Endothelial cell of umbilical vein (primary cell): ENCODE data around the gene ENDOD1. TPM values are rescaled to one million over a fixed set of nuclear protein-coding genes. Genes with fewer than 3 reads are reported as not detected.

Source experiments
- BruUV-seq: library from RNA; stranded (reverse); fragments of 400-500 nt; replicated peaks from 2 replicates; lab custom pipeline; 2021; lab: Mats Ljungman, UMichigan
- CTCF ChIA-PET: fragments of 300-600, 350-600 bp; sonication (Branson Sonifier 250); formaldehyde crosslinking; loops from one replicate; lab custom pipeline; 2021; ENCODE audit warnings: antibody characterized with exemption, inconsistent platforms; lab: Charles Lee
- POLR2A ChIA-PET: fragments of 300-600, 350-600 bp; sonication (Branson Sonifier 250); formaldehyde crosslinking; loops from one replicate; lab custom pipeline; 2021; ENCODE audit warnings: antibody characterized with exemption, inconsistent platforms; lab: Charles Lee
- DNase-seq: peaks from one replicate; pipeline ENCODE4 v3.0.0-alpha.2; 2011; ENCODE audit warnings: low read depth, low spot score
- FAIRE-seq: peaks from 2 replicates; lab custom pipeline; 2011; peaks lifted over from hg19 to GRCh38; lab: Jason Lieb, UNC
- H2AFZ ChIP-seq: 2 replicates; pipeline ENCODE4 v1.6.0; 2012; ENCODE audit warnings: low read depth, low read length, control low read depth, inconsistent platforms
- H3K27ac ChIP-seq: 2 replicates; pipeline ENCODE4 v1.5.1; 2011; ENCODE audit warnings: low read depth, mild to moderate bottlenecking, control low read depth, low read length, moderate library complexity; ENCODE audit not compliant: insufficient read depth
- H3K27me3 ChIP-seq, 2 experiments: 2 replicates each; pipeline versions ENCODE4 v1.6.0 to v1.6.1; 2011; ENCODE audit warnings: low read length in 2 of 2, mixed read lengths in 1 of 2; ENCODE audit not compliant: control insufficient read depth in 2 of 2, insufficient read depth in 2 of 2
- H3K36me3 ChIP-seq, 2 experiments: 2 replicates in 1 of 2; 3 replicates in 1 of 2; pipeline ENCODE4 v1.5.1; 2011; ENCODE audit warnings: low read length in 2 of 2, mild to moderate bottlenecking in 1 of 2, moderate library complexity in 1 of 2; ENCODE audit not compliant: control insufficient read depth in 2 of 2, insufficient read depth in 2 of 2; ENCODE audit errors: extremely low read depth in 1 of 2
- H3K4me1 ChIP-seq: 3 replicates; pipeline ENCODE4 v1.5.1; 2011; ENCODE audit warnings: mild to moderate bottlenecking, low read length; ENCODE audit not compliant: control insufficient read depth, insufficient read depth; ENCODE audit errors: extremely low read depth
- H3K4me2 ChIP-seq: 2 replicates; pipeline ENCODE4 v1.6.1; 2011; ENCODE audit warnings: low read length, control low read depth, mixed read lengths; ENCODE audit not compliant: insufficient read depth
- H3K4me3 ChIP-seq, 3 experiments: fragments of 200-600 bp in 1 of 3; sonication (generic), shearing (Covaris generic) in 1 of 3; replicated peaks in 1 of 3; 2 replicates each; pipeline ENCODE4 v1.5.1; 2011 to 2016; ENCODE audit warnings: control low read depth in 3 of 3, low read length in 3 of 3, mild to moderate bottlenecking in 2 of 3, inconsistent platforms in 1 of 3, low read depth in 1 of 3, moderate library complexity in 1 of 3; ENCODE audit not compliant: insufficient read depth in 1 of 3
- H3K79me2 ChIP-seq: 2 replicates; pipeline ENCODE4 v1.6.0; 2012; ENCODE audit warnings: low read length, inconsistent platforms; ENCODE audit not compliant: control insufficient read depth, insufficient read depth
- H3K9ac ChIP-seq: replicated peaks from 2 replicates; pipeline ENCODE3; 2011; ENCODE audit warnings: low read length, control low read depth; ENCODE audit not compliant: insufficient read depth; ENCODE audit errors: extremely low read depth
- H3K9me1 ChIP-seq: replicated peaks from 3 replicates; pipeline ENCODE4 v1.6.0; 2011; ENCODE audit warnings: mild to moderate bottlenecking, low read length; ENCODE audit not compliant: control insufficient read depth, insufficient read depth; ENCODE audit errors: extremely low read depth
- H3K9me3 ChIP-seq: replicated peaks from 2 replicates; pipeline ENCODE4 v1.5.1; 2012; ENCODE audit warnings: low read length, inconsistent platforms; ENCODE audit not compliant: control insufficient read depth, insufficient read depth
- H4K20me1 ChIP-seq: replicated peaks from 2 replicates; pipeline ENCODE3; 2011; ENCODE audit warnings: mild to moderate bottlenecking, low read length; ENCODE audit not compliant: control insufficient read depth, insufficient read depth; ENCODE audit errors: extremely low read depth
- CTCF ChIP-seq, 2 donors: IDR thresholded peaks; 1 replicate in 1 of 2; 2 replicates in 1 of 2; pipeline ENCODE4 v1.5.1; 2011; ENCODE audit warnings: low read length in 2 of 2, mild to moderate bottlenecking in 2 of 2, moderate library complexity in 2 of 2, control low read depth in 1 of 2, inconsistent platforms in 1 of 2, low read depth in 1 of 2; ENCODE audit not compliant: insufficient read depth in 1 of 2; ENCODE audit errors: extremely low read depth in 1 of 2
- EZH2 ChIP-seq: IDR thresholded peaks from 2 replicates; pipeline ENCODE4 v1.6.1; 2012; ENCODE audit warnings: borderline replicate concordance, low read depth, mild to moderate bottlenecking, moderate library complexity, low read length, inconsistent platforms; ENCODE audit not compliant: severe bottlenecking
- FOS ChIP-seq: IDR thresholded peaks from 2 replicates; pipeline ENCODE4 v1.6.1; 2011; ENCODE audit warnings: mild to moderate bottlenecking, low read length, moderate library complexity, borderline replicate concordance; ENCODE audit not compliant: insufficient read depth
- GATA2 ChIP-seq: IDR thresholded peaks from 2 replicates; pipeline ENCODE4 v1.7.0; 2011; ENCODE audit warnings: low read depth, mild to moderate bottlenecking, moderate library complexity, mixed read lengths, low read length; ENCODE audit not compliant: insufficient read length, insufficient read depth
- JUN ChIP-seq: IDR thresholded peaks from 2 replicates; pipeline ENCODE4 v1.6.1; 2011; ENCODE audit warnings: borderline replicate concordance, low read depth; ENCODE audit not compliant: insufficient read length, insufficient read depth
- MAX ChIP-seq: IDR thresholded peaks from 2 replicates; pipeline ENCODE4 v1.6.1; 2011; ENCODE audit not compliant: insufficient read depth, insufficient read length
- MYC ChIP-seq: IDR thresholded peaks from one replicate; pipeline ENCODE4 v1.6.1; 2011; ENCODE audit warnings: mild to moderate bottlenecking, low read depth, low read length
- POLR2A ChIP-seq: IDR thresholded peaks from 2 replicates; pipeline ENCODE4 v1.6.1; 2012; ENCODE audit warnings: low read depth, mild to moderate bottlenecking, control low read depth, low read length
- POLR2AphosphoS5 ChIP-seq: IDR thresholded peaks from 2 replicates; pipeline ENCODE4 v1.6.1; 2012; ENCODE audit warnings: low read depth, mild to moderate bottlenecking, control low read depth, low read length, moderate library complexity; ENCODE audit not compliant: insufficient read depth
- dilution Hi-C: fragments of 300-500 bp; cut with MboI; formaldehyde crosslinking; loops from one replicate; pipeline ENCODE4 v1.15.0; 2019; ENCODE audit warnings: low sequenced_read_pairs; ENCODE audit not compliant: extremely low pct_ligation_motif_present
- intact Hi-C: fragments of 100-400 bp; cut with micrococcal nuclease; formaldehyde crosslinking; loops from one replicate; pipeline ENCODE4 v1.10.0; 2022
- polyA plus RNA-seq, 4 experiments: library from polyadenylated mRNA; depleted of rRNA in 3 of 4; stranded (reverse) in 3 of 4; unstranded in 1 of 4; fragments of >200 nt; gene quantifications; 2 replicates each; pipeline versions ENCODE4 v1.2.1 to v1.2.3, GENCODE V29; 2011 to 2012; ENCODE audit warnings: missing spikeins in 1 of 4
- total RNA-seq: library from RNA; stranded (reverse); gene quantifications from 2 replicates; pipeline ENCODE4 v1.2.3, GENCODE V29; 2021

Gene ENDOD1
- total and polyA plus RNA-seq, 2 donors (not counting 3 experiments of a cell fraction or from before 2014, with no cell fraction given), result 10.5 to 20.5 TPM

- Histone ChIP-seq H3K4me3 (no peak overlapping the region), H3K4me2 (no peak overlapping the region), H3K79me2 (no peaks in the 10 kb centered on the region), H4K20me1 (no peaks in the 10 kb centered on the region), H3K9ac (no peak overlapping the region), H3K36me3 (no peaks in the 10 kb centered on the region), H2AFZ (no peak overlapping the region), H3K9me1 (no peaks in the 10 kb centered on the region), H3K27me3 (no peaks in the 10 kb centered on the region), H3K27ac (no peak overlapping the region), H3K4me1 (peaks cover 8% of the 10 kb centered on the region), H3K9me3 (no peaks in the 10 kb centered on the region)
- intact Hi-C loops (no loop called here), dilution Hi-C loops (no loop called here)
- POLR2A ChIA-PET, result interaction anchor here (1.1 kb wide), 1 partner anchor 9 kb away, joined by 3 read pairs; the partner anchor contains the start of gene ENDOD1
- TF ChIP-seq JUN (no peak), MAX (no peak), POLR2A (no peak), EZH2 (no peak), POLR2AphosphoS5 (no peak), GATA2 (no peak), CTCF (IDR thresholded peaks at IDR 0.05; ENCODE audit: extremely low read depth in 1 of 2, insufficient read depth in 1 of 2, low read depth in 1 of 2, low read length in 2 of 2) (no peak), FOS (no peak), MYC (no peak)
- FAIRE-seq (no peak), DNase-seq (no peak)
- CTCF ChIA-PET, result interaction anchor here (0.9 to 1.6 kb wide), 4 partner anchors 9 to 32 kb away, joined by 3 to 7 read pairs (median 4); partner anchors contain the start of genes ENDOD1 and SRSF8
- no TSS peak for BruUV-seq
These were observed 9.2 kb downstream of the ENDOD1 start for GRCh38 chr11:95098826-95099225.
